WERI-Rb-1 (cell line): ENCODE measurements around the gene BHLHE40.

Experiments used
- DNase-seq: peaks from one replicate; pipeline ENCODE4 v3.0.0-alpha.2; 2020
- H3K27ac ChIP-seq: fragments of 250-450 bp; sonication (Bioruptor Pico); 2 replicates; pipeline ENCODE4 v1.5.1; 2020; ENCODE audit warnings: mild to moderate bottlenecking, moderate library complexity
- H3K27me3 ChIP-seq: fragments of 250-450 bp; sonication (Bioruptor Pico); 2 replicates; pipeline ENCODE4 v1.5.1; 2021; ENCODE audit warnings: mild to moderate bottlenecking, low read depth, moderate library complexity; ENCODE audit not compliant: insufficient read depth, severe bottlenecking
- H3K36me3 ChIP-seq: fragments of 250-450 bp; sonication (Bioruptor Pico); 2 replicates; pipeline ENCODE4 v1.5.1; 2020; ENCODE audit warnings: mild to moderate bottlenecking, moderate library complexity
- H3K4me3 ChIP-seq: 2 replicates; pipeline ENCODE4 v1.5.1; 2011; ENCODE audit warnings: low read depth, mild to moderate bottlenecking, control low read depth, low read length
- H3K9me3 ChIP-seq: fragments of 250-450 bp; sonication (Bioruptor Pico); 2 replicates; pipeline ENCODE4 v1.5.1; 2021; ENCODE audit warnings: mild to moderate bottlenecking, moderate library complexity; ENCODE audit not compliant: severe bottlenecking
- TF ChIP-seq, protein P1 (sequence below): IDR thresholded peaks from 2 replicates; pipeline ENCODE4 v1.5.1; 2011; ENCODE audit warnings: low read depth, mild to moderate bottlenecking, control low read depth, inconsistent platforms, low read length

Gene BHLHE40

GRCh38 chr3:4984511-4984864 lies 5.3 kb downstream of the BHLHE40 start:
- Histone ChIP-seq H3K27me3 (no peaks in the 10 kb centered on the region), H3K9me3 (no peaks in the 10 kb centered on the region), H3K36me3 (peaks cover 40% of the 10 kb centered on the region), H3K4me3 (peak overlapping the region; percentile 98), H3K27ac (peak overlapping the region; percentile 84)
- DNase-seq = no peak
- TF ChIP-seq, protein P1, sequence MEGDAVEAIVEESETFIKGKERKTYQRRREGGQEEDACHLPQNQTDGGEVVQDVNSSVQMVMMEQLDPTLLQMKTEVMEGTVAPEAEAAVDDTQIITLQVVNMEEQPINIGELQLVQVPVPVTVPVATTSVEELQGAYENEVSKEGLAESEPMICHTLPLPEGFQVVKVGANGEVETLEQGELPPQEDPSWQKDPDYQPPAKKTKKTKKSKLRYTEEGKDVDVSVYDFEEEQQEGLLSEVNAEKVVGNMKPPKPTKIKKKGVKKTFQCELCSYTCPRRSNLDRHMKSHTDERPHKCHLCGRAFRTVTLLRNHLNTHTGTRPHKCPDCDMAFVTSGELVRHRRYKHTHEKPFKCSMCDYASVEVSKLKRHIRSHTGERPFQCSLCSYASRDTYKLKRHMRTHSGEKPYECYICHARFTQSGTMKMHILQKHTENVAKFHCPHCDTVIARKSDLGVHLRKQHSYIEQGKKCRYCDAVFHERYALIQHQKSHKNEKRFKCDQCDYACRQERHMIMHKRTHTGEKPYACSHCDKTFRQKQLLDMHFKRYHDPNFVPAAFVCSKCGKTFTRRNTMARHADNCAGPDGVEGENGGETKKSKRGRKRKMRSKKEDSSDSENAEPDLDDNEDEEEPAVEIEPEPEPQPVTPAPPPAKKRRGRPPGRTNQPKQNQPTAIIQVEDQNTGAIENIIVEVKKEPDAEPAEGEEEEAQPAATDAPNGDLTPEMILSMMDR = no peak

DNA sequence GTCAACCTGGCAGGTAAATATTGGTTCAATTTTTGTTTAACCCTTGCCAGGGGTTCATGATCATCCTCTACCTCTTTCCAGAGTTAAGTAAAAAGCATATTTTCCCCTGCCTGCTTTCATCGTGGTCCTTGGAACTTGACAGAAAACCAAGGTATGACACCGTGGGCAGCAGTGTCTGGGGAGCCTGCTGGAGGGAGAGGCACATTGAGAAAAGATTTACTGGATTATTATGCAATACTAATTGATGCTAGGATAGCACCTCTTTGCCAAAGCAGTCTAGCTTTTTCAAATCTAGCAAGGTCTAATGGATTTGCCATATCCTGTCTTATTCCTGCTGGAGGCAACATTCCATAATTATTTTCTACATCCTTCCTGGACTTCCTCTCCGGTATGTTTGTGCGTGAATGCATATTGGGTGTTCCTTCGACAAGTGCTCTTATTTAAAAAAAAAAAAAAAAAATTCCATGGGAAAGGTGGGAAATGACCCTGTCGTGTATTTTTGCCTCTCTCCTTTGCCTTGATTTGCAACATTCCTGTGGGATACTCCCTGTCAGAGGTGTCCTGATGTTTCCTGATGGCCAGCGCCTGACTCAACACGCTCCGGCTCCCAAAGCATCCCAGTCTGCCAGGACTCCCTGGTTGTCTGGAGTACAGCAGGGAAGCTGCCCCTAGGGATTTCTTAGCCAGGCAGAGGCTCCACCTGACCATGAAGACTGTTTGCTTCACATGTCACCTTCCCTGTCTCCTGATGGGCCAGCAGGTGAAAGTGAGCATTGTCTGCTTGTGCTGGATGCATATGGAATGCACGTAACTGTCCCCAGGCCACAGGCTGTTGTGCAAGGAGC lies 6.3 kb downstream of the BHLHE40 start:
- peak overlapping the region; percentile 84 for H3K27ac ChIP-seq
- no peaks in the 10 kb centered on the region for H3K9me3 ChIP-seq
- H3K36me3 ChIP-seq = peaks cover 38% of the 10 kb centered on the region
- no peaks in the 10 kb centered on the region for H3K27me3 ChIP-seq
- peak overlapping the region; percentile 43 for H3K4me3 ChIP-seq
- TF ChIP-seq, protein P1 = no peak
- DNase-seq = peak; percentile 61

DNA sequence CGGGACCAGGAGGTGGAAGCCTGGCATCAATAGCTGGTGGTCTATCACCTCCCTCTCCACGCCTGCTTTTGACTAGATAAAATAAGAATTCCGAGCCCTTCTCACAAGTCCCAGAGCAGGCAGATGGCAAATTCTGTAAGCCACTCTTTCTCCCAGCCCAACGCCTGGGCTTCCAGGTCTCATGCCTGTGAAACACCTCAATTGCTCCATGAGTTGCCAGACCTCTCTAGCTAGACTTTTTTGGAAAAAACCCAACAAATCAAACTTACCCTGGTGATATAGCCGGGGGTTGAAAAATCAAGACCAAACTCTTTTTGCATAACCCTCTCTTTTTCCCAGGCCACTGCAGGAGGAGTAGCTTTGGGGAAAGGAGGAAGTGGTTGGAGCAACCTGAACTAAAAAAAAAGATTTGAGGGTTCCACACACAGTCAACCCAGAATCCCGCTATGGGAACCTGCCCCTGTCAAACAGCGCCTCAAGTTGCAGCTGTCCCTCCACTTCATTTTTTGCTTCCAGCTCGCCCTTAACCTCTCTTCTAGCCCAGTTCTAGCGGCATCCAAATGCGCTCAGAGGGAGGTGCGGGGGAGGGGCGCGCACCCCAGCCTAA lies 7.0 kb downstream of the BHLHE40 start:
- H3K27me3 ChIP-seq = no peaks in the 10 kb centered on the region
- no peak for DNase-seq
- TF ChIP-seq, protein P1 = no peak
- H3K27ac ChIP-seq = peak overlapping the region; percentile 84
- no peaks in the 10 kb centered on the region for H3K9me3 ChIP-seq
- H3K36me3 ChIP-seq = peaks cover 35% of the 10 kb centered on the region
- H3K4me3 ChIP-seq = peak overlapping the region; percentile 43

DNA sequence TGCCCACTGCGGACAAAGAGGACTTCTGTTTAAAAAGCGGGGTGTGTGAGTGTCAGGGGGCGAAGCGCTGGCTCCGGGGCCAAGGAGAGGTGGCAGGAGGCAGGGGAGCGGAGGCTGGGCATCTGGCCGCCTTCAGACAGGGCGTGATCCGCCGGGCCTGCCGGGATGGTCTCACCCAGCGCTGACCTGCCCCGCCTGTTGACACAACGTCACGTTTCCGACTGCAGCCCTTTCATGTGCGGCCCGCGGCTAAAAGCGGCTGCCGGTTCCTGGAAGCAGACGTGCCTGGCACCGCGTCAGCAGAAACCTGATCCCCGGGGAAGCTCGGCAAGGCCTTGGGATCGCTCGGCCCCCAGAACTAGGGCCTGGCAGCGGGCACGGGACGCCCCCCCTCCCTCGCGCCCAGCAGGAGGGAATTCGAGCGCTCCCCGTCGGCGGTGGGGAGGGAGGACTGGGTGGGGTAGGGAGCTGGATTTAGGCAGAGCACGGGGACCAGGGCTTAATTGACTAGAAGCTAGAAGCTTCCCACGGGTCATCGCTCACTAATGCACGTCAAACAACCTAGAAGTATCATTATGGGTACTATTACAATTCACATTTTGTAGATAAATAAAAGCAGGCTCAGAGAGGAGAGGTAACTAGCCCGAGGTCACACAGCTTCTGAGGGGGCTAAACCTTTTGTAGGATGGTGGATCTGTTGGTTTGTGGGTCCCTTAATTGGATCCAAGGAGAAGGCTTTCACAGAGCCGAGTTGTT lies 7.7 kb downstream of the BHLHE40 start:
- Histone ChIP-seq H3K36me3 (peaks cover 28% of the 10 kb centered on the region), H3K27ac (peak overlapping the region; percentile 84), H3K4me3 (peak overlapping the region; percentile 43), H3K27me3 (no peaks in the 10 kb centered on the region), H3K9me3 (no peaks in the 10 kb centered on the region)
- TF ChIP-seq, protein P1 = no peak
- DNase-seq = peak; percentile 87

DNA sequence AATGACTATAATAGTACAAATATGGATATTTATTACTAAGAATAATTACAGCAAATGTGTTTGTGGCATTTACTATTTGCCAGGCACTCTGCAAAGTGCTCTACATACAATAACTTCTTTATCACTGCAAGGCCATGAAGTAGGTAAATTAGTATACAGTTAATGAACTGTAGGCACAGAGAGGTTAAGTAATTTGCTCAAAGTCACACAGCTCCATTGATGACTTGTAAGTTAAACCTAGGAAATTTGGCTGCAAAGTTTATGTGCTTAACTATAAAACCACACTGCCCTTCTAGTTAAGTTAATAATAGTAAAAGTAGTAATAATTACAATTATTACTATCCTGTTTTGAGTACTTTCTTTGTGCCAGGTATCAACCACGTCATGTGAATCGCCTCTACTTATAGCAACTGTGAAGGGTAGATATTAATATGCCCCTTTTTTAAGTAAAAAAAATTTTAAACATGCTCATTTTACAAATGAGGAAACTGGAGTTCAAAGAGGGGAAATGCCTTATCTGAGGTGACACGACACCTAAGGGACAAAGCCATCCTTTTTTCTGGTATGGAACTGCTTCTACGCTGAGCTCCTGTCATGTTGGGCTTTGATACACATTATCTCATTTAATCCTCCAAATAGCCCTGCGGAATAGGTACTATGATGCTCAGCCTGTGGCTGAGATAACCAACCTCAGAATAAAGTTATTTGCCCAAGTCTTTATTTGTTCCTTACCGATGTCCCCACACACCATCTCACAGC lies 8.5 kb downstream of the BHLHE40 start:
- TF ChIP-seq, protein P1 = no peak
- Histone ChIP-seq H3K36me3 (peaks cover 20% of the 10 kb centered on the region), H3K4me3 (peak overlapping the region; percentile 43), H3K27me3 (no peaks in the 10 kb centered on the region), H3K9me3 (no peaks in the 10 kb centered on the region), H3K27ac (peak overlapping the region; percentile 84; the same call in 1 of the 2 replicates)
- no peak for DNase-seq
